ENCODE measurements around the gene UFL1.
A peak's percentile ranks its signal among the peaks of the same experiment; 100 is the strongest.
"Not testable (repeated sequence)": the region's sequence is repeated elsewhere in the genome, so short reads cannot be mapped to it uniquely, and the experiment has no call there.

UFL1 gene

GRCh38 chr6:96521644-96522464, at the start of gene UFL1:
UFL1 (plus strand) TSS chr6:96521806; CDS start chr6:96521874, 68 bp downstream.
- peak; percentile 93 to 94 for DNase-seq

GRCh38 chr6:96472291-96472690, 49.3 kb upstream of the UFL1 start:
- DNase-seq: not testable (repeated sequence)

GRCh38 chr6:96478695-96479094, 42.9 kb upstream of the UFL1 start:
- DNase-seq: no peak

- no peak for DNase-seq
Observed at GRCh38 chr6:96491926-96492325, 29.7 kb upstream of the UFL1 start.

- peak; percentile 23 to 31 for DNase-seq
Observed at GRCh38 chr6:96499781-96500180, 21.8 kb upstream of the UFL1 start.

- no peak for DNase-seq
Observed at GRCh38 chr6:96502915-96503314, 18.7 kb upstream of the UFL1 start.

- DNase-seq: no peak
Observed at GRCh38 chr6:96505363-96505762, 16.2 kb upstream of the UFL1 start.

GRCh38 chr6:96509281-96509680, 12.3 kb upstream of the UFL1 start:
- DNase-seq: no peak

- no peak for DNase-seq
Observed at GRCh38 chr6:96520171-96521115, 1.2 kb upstream of the UFL1 start.

GRCh38 chr6:96521306-96521643, 331 bp upstream of the UFL1 start:
- DNase-seq: no peak

GRCh38 chr6:96522465-96523009, 931 bp downstream of the UFL1 start:
- DNase-seq: peak in 1 of 2 donors; percentile 8

- no peak for DNase-seq
Observed at GRCh38 chr6:96528193-96528592, 6.6 kb downstream of the UFL1 start.

- DNase-seq: no peak
Observed at GRCh38 chr6:96532399-96532798, 10.8 kb downstream of the UFL1 start.

- DNase-seq: no peak
Observed at GRCh38 chr6:96537726-96538125, 16.1 kb downstream of the UFL1 start.

- no peak for DNase-seq
Observed at GRCh38 chr6:96542702-96543101, 21.1 kb downstream of the UFL1 start.

- no peak for DNase-seq
Observed at GRCh38 chr6:96545882-96546281, 24.3 kb downstream of the UFL1 start.

- no peak for DNase-seq
Observed at GRCh38 chr6:96547654-96548053, 26.0 kb downstream of the UFL1 start.

- DNase-seq: no peak
Observed at GRCh38 chr6:96554558-96554957, 33.0 kb downstream of the UFL1 start.

GRCh38 chr6:96559740-96560139, 38.1 kb downstream of the UFL1 start:
- DNase-seq: not testable (repeated sequence)

- DNase-seq: no peak
Observed at GRCh38 chr6:96562886-96563285, 41.3 kb downstream of the UFL1 start, which contains the start of gene FHL5. FHL5 (plus strand) TSS chr6:96563128; CDS start chr6:96603614, 40,486 bp downstream.

GRCh38 chr6:96563853-96564252, 42.2 kb downstream of the UFL1 start:
- no peak for DNase-seq

GRCh38 chr6:96570053-96570452, 48.4 kb downstream of the UFL1 start:
- no peak for DNase-seq

- DNase-seq: no peak
Observed at GRCh38 chr6:96571551-96571950, 49.9 kb downstream of the UFL1 start.

All from activated CD4-positive, alpha-beta T cell treated with anti-CD3 and anti-CD28 coated beads for 4 hours (primary cell).